ENCODE measurements around the gene PROK1.

- TF ChIP-seq CTCF (IDR thresholded peaks at IDR 0.05 in 2 of 3, conservative IDR thresholded peaks at IDR 0.05 in 1 of 3; ENCODE audit: borderline replicate concordance in 1 of 3, insufficient read depth in 1 of 3, low read depth in 2 of 3, low read length in 2 of 3) (no peak), SIN3A (IDR thresholded peaks at IDR 0.05; ENCODE audit: low read depth) (peak; percentile 98), POLR2AphosphoS5 (IDR thresholded peaks at IDR 0.05; ENCODE audit: low read depth, low read length) (peak; percentile 91), FOSL1 (IDR thresholded peaks at IDR 0.05; ENCODE audit: low read depth) (no peak), EZH2 (IDR thresholded peaks at IDR 0.05) (no peak), POLR2A (IDR thresholded peaks at IDR 0.05; ENCODE audit: borderline replicate concordance, extremely low read depth, insufficient read depth, insufficient read length) (peak; percentile 63), JUND (IDR thresholded peaks at IDR 0.05) (peak; percentile 9; the same call in 1 of the 2 replicates), SP1 (IDR thresholded peaks at IDR 0.05; ENCODE audit: low read depth) (peak; percentile 97)
Observed at GRCh38 chr1:110407260-110408210, 43.4 kb upstream of the PROK1 start, which contains the start of gene LAMTOR5.

Measured in HCT116 (cell line).